ENCODE measurements around the gene SLC35B3. TPM values are rescaled to one million over a fixed set of nuclear protein-coding genes. Genes with fewer than 3 reads are reported as not detected.
"Not testable (repeated sequence)": the region's sequence is repeated elsewhere in the genome, so short reads cannot be mapped to it uniquely, and the experiment has no call there.

Gene SLC35B3
- total RNA-seq, 4 donors from 2014 or later: 6.0 to 13.9 (median 11.2) TPM

DNA sequence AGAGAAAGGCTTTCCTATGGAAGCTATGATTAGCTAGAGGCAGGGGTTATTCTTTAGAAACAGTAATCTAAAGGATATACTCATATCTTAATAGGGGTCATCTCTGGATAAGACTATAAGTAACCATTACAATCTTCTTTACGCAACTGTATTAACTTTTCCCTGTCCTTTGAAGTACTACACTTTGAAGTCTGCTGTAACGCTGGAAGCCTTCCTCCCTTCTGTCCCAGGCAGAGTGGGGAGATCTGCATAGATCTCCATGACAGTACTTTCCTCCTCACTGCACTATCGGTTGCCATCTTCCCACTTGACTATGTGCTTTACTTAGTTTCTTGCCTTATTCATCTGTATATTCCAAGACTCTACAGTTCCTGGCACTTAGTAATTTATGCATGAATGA, 20.1 kb downstream of the SLC35B3 start:
- no peak for TF ChIP-seq CTCF (IDR thresholded peaks at IDR 0.05)
- no peak for TF ChIP-seq POLR2A (IDR thresholded peaks at IDR 0.05)
- no peaks in the 10 kb centered on the region for H3K27me3 ChIP-seq
- H3K9me3 ChIP-seq: no peaks in the 10 kb centered on the region
- intact Hi-C loops (cut with DNase I): no loop called here
- WGBS, 2 donors: 91 to 94% methylated on average over 3 of the region's 3 CpGs
- H3K4me1 ChIP-seq: no peaks in the 10 kb centered on the region
- H3K36me3 ChIP-seq: peaks cover 9 to 99% (median 19%) of the 10 kb centered on the region in 3 donors
- no peak overlapping the region for H3K4me3 ChIP-seq
- no peak overlapping the region for H3K27ac ChIP-seq
- no peak for DNase-seq

DNA sequence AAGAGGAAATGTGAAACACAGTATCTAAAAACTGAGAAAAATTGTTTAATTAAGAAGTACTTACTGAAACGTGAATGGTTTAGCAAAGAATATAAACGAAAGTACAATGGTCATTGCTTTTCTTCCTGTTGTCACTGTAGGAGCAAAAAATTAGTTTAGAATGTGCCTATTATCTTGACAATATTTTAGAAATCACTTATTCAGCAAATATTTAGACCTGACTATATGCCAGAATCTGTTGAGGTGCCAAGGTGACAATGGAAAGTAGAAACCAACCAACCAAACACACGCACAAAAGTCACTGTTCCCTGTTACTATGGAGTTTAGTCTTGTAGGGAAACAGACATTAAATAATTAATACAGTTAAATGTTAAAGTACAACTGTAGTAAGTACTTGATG, 20.5 kb downstream of the SLC35B3 start:
- H3K4me3 ChIP-seq: no peak overlapping the region
- H3K27me3 ChIP-seq: no peaks in the 10 kb centered on the region
- no peaks in the 10 kb centered on the region for H3K4me1 ChIP-seq
- H3K27ac ChIP-seq: no peak overlapping the region
- no peak for TF ChIP-seq CTCF (IDR thresholded peaks at IDR 0.05)
- TF ChIP-seq POLR2A (IDR thresholded peaks at IDR 0.05): no peak
- H3K36me3 ChIP-seq: peaks cover 9 to 99% (median 19%) of the 10 kb centered on the region in 3 donors
- intact Hi-C loops (cut with DNase I): no loop called here
- no peaks in the 10 kb centered on the region for H3K9me3 ChIP-seq
- no peak for DNase-seq
- 87 to 90% methylated on average over 3 of the region's 3 CpGs for WGBS, 2 donors

GRCh38 chr6:8405946-8406345, 29.4 kb downstream of the SLC35B3 start:
- H3K9me3 ChIP-seq; intact Hi-C loops (cut with DNase I); H3K27me3 ChIP-seq; DNase-seq; H3K4me3 ChIP-seq; H3K27ac ChIP-seq; H3K4me1 ChIP-seq: not testable (repeated sequence)
- WGBS, 2 donors: 79 to 91% methylated on average over 3 of the region's 4 CpGs
- peaks cover 0 to 24% (median 0%) of the 10 kb centered on the region in 3 donors for H3K36me3 ChIP-seq

DNA sequence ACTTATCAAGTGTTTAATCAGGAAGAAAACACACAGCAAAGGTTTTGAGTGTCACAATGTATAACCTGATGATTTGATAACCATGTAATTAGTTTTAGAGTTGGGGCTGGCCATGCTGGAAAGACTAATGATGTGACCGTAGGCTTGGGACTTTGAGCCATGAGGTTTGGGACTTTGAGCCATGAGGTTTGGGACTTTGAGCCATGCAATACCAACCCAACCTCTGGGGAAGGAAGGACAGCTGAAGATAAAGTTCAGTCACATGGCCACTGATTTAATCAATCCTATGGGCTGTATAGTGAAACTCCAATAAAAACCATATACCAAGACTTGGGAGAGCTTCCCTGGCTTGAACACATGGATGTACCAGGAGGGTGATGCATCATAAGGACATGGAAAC, 32.8 kb downstream of the SLC35B3 start:
- Histone ChIP-seq H3K36me3 (no peaks in the 10 kb centered on the region), H3K4me1 (no peaks in the 10 kb centered on the region), H3K4me3 (no peak overlapping the region), H3K9me3 (no peaks in the 10 kb centered on the region), H3K27me3 (no peaks in the 10 kb centered on the region), H3K27ac (no peak overlapping the region)
- TF ChIP-seq POLR2A (IDR thresholded peaks at IDR 0.05): no peak
- no peak for TF ChIP-seq CTCF (IDR thresholded peaks at IDR 0.05)
- intact Hi-C loops (cut with DNase I): no loop called here
- no peak for DNase-seq
- WGBS, 2 donors: 94 to 100% methylated on average over 1 of the region's 1 CpG

DNA sequence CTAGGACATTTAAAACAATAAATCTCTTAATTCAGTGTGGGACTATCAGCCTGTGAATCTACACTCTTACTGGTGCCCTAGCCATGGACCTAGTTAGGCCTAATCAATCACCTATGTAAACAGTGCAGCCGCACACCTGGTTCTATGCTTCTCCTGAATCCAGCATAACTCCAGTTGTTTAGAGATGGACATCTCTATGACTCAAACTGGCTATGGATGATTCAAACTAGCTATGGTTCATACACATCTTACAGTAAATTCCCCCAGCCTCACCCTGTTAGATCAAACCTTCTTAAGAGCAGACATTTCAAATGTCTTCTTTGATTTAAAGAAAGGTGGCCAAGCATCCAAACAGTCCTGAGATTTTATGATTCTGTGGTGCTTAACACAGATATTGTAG, 34.7 kb downstream of the SLC35B3 start:
- TF ChIP-seq CTCF (IDR thresholded peaks at IDR 0.05): no peak
- no peak for TF ChIP-seq POLR2A (IDR thresholded peaks at IDR 0.05)
- DNase-seq: no peak
- H3K27ac ChIP-seq: no peak overlapping the region
- H3K4me1 ChIP-seq: no peaks in the 10 kb centered on the region
- H3K9me3 ChIP-seq: no peaks in the 10 kb centered on the region
- WGBS, 2 donors: 86 to 100% methylated on average over 1 of the region's 1 CpG
- H3K27me3 ChIP-seq: no peaks in the 10 kb centered on the region
- no peaks in the 10 kb centered on the region for H3K36me3 ChIP-seq
- no peak overlapping the region for H3K4me3 ChIP-seq
- intact Hi-C loops (cut with DNase I): no loop called here

DNA sequence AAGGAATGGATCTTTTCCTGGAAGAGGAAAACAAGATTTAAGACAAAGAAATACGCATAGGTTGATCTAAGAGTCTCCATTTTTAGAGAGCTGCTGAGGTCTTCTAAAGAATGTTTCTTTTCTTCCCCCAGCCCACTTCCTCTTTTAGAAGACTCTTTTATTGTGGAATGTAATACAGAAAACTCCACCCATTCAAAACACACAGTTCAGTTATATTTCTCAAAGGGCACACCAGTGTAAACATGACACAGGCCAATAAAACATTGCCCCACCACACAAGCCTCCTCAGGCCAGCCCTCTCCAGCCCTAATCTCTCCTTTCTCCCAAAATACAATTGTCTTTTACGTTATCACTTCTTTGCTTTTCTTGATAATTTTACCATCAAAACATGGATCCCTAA, 42.8 kb downstream of the SLC35B3 start:
- H3K27ac ChIP-seq: no peak overlapping the region
- no peaks in the 10 kb centered on the region for H3K27me3 ChIP-seq
- no peaks in the 10 kb centered on the region for H3K36me3 ChIP-seq
- no peak for TF ChIP-seq POLR2A (IDR thresholded peaks at IDR 0.05)
- no peak for TF ChIP-seq CTCF (IDR thresholded peaks at IDR 0.05)
- no peaks in the 10 kb centered on the region for H3K4me1 ChIP-seq
- DNase-seq: no peak
- intact Hi-C loops (cut with DNase I): no loop called here
- H3K4me3 ChIP-seq: no peak overlapping the region
- WGBS, 2 donors: 53 to 57% methylated on average over 2 of the region's 2 CpGs
- H3K9me3 ChIP-seq: no peaks in the 10 kb centered on the region

Measured in esophagus squamous epithelium (tissue), 5 donors.